Left ventricle myocardium inferior (tissue), 1 donor: Measurements from ENCODE around the gene EPS8. TPM values are rescaled to one million over a fixed set of nuclear protein-coding genes. Genes with fewer than 3 reads are reported as not detected.

ENCODE experiments used
- DNase-seq: peaks from one replicate; pipeline ENCODE4 v3.0.0-alpha.2; 2020
- H3K27ac ChIP-seq: fragments of 200-600 bp; replicated peaks from 2 replicates; pipeline ENCODE4 v1.8.0; 2021
- H3K27me3 ChIP-seq: fragments of 200-600 bp; 2 replicates; pipeline ENCODE4 v1.8.0; 2021; ENCODE audit warnings: low read depth
- H3K36me3 ChIP-seq: fragments of 200-600 bp; 2 replicates; pipeline ENCODE4 v1.8.0; 2021
- H3K4me1 ChIP-seq: fragments of 200-600 bp; 2 replicates; pipeline ENCODE4 v1.8.0; 2021
- H3K4me3 ChIP-seq: fragments of 200-600 bp; 2 replicates; pipeline ENCODE4 v1.8.0; 2021; ENCODE audit warnings: mild to moderate bottlenecking, moderate library complexity
- H3K9me3 ChIP-seq: fragments of 200-600 bp; replicated peaks from 2 replicates; pipeline ENCODE4 v1.8.0; 2021
- CTCF ChIP-seq: fragments of 200-600 bp; IDR thresholded peaks from 2 replicates; pipeline ENCODE4 v1.8.0; 2021; ENCODE audit warnings: antibody characterized with exemption, mild to moderate bottlenecking, borderline replicate concordance
- intact Hi-C: fragments of 100-400 bp; cut with micrococcal nuclease; formaldehyde crosslinking; loops from one replicate; pipeline ENCODE4 v1.11.0; 2022
- total RNA-seq: library from RNA; stranded (reverse); fragmentation: NEBNext Ultra II Directional; extraction: Animal tissue kit (Norgen Biotek cat#: 25700); gene quantifications from one replicate; pipeline ENCODE4 v1.2.1, GENCODE V29; 2021
- donor health status: DM: no; HTN: yes; CAD: no; lungs with severe emphysema.

The EPS8 gene
- total RNA-seq, 1 donor from 2014 or later = 18.9 TPM

- no peak for DNase-seq
- Histone ChIP-seq H3K36me3 (no peaks in the 10 kb centered on the region), H3K4me3 (peak overlapping the region; percentile 4), H3K27me3 (no peaks in the 10 kb centered on the region), H3K27ac (peak overlapping the region; percentile 81), H3K4me1 (peaks cover 75% of the 10 kb centered on the region), H3K9me3 (no peaks in the 10 kb centered on the region)
- intact Hi-C loops = no loop called here
- TF ChIP-seq CTCF = no peak
Measured at GRCh38 chr12:15701631-15702156, 87.5 kb downstream of the EPS8 start.

- no peak for TF ChIP-seq CTCF
- Histone ChIP-seq H3K27me3 (no peaks in the 10 kb centered on the region), H3K4me3 (peak overlapping the region; percentile 4), H3K9me3 (no peaks in the 10 kb centered on the region), H3K4me1 (peaks cover 73% of the 10 kb centered on the region), H3K36me3 (no peaks in the 10 kb centered on the region), H3K27ac (peak overlapping the region; percentile 81)
- no peak for DNase-seq
- intact Hi-C loops = no loop called here
Measured at GRCh38 chr12:15701206-15701605, 88.0 kb downstream of the EPS8 start.

DNA sequence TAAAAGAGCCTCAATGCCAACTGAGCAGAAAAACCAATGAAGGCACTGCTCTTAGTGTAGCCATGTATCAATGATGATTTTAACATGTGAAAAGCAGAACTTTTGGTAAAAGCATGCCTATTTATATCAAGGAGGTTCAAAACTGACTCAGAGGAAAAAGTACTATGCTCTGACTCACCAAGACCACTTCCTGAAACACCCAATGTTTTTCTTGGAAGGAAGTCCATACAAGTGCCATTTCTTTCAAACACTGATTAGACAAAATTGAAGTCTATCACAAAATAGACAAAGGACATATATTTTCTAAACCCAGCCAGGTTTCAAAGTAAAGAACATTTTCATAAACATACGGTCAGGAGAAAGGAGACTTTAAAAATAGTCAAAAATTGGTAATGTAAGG lies 88.6 kb downstream of the EPS8 start:
- no peaks in the 10 kb centered on the region for H3K36me3 ChIP-seq
- intact Hi-C loops = no loop called here
- no peaks in the 10 kb centered on the region for H3K27me3 ChIP-seq
- DNase-seq = no peak
- peaks cover 67% of the 10 kb centered on the region for H3K4me1 ChIP-seq
- TF ChIP-seq CTCF = no peak
- no peaks in the 10 kb centered on the region for H3K9me3 ChIP-seq
- peak overlapping the region; percentile 4 for H3K4me3 ChIP-seq
- peak overlapping the region; percentile 81 for H3K27ac ChIP-seq

GRCh38 chr12:15699886-15700285 lies 89.3 kb downstream of the EPS8 start:
- Histone ChIP-seq H3K36me3 (no peaks in the 10 kb centered on the region), H3K4me3 (no peak overlapping the region), H3K27ac (peak overlapping the region; percentile 81), H3K9me3 (no peaks in the 10 kb centered on the region), H3K27me3 (no peaks in the 10 kb centered on the region), H3K4me1 (peaks cover 64% of the 10 kb centered on the region)
- no peak for DNase-seq
- intact Hi-C loops = no loop called here
- TF ChIP-seq CTCF = no peak

GRCh38 chr12:15698377-15698871 lies 90.8 kb downstream of the EPS8 start:
- H3K4me3 ChIP-seq = peak overlapping the region; percentile 5
- no peaks in the 10 kb centered on the region for H3K27me3 ChIP-seq
- peak overlapping the region; percentile 81 for H3K27ac ChIP-seq
- intact Hi-C loops = no loop called here
- peaks cover 64% of the 10 kb centered on the region for H3K4me1 ChIP-seq
- no peaks in the 10 kb centered on the region for H3K36me3 ChIP-seq
- TF ChIP-seq CTCF = no peak
- peaks cover 3% of the 10 kb centered on the region for H3K9me3 ChIP-seq
- no peak for DNase-seq

GRCh38 chr12:15697201-15697600 lies 92.0 kb downstream of the EPS8 start:
- no peak for TF ChIP-seq CTCF
- H3K9me3 ChIP-seq = peaks cover 5% of the 10 kb centered on the region
- peaks cover 54% of the 10 kb centered on the region for H3K4me1 ChIP-seq
- intact Hi-C loops = no loop called here
- H3K36me3 ChIP-seq = no peaks in the 10 kb centered on the region
- no peaks in the 10 kb centered on the region for H3K27me3 ChIP-seq
- DNase-seq = no peak
- no peak overlapping the region for H3K4me3 ChIP-seq
- peak overlapping the region; percentile 81 for H3K27ac ChIP-seq
